Measurements from ENCODE around the gene CHRD. TPM values are rescaled to one million over a fixed set of nuclear protein-coding genes. Genes with fewer than 3 reads are reported as not detected.

The CHRD gene
- total RNA-seq, 1 experiment from 2014 or later = not detected

DNA sequence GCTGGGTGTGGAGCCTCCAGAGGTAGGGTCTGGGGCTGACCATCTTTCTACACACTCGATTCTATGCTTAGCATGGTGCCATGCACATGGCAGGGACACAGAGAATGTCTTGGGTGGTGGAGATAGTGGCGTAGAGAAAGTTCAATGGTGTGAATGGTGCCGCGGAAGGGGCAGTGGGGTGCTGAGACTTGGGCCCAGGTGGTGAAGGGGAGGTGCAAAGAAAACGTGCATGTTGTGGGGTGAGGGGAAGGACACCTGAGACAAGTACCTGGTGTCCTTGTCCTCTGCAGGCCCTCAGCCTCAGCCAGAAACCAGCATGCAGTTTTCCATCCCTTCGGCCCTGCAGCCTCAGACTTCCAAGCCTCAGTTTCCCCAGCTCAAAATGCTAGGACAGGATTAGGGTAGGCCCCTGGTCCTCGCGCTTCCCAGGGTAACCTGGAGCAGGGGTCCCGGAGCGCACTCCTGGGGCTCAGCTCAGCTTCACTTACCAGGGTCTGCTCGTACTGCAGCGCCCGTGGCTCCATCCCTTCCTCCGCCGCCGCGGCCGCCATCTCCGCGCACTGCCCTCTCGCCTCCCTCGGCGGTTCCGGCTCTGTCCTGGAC is 18.8 kb upstream of the CHRD start:
- BruUV-seq (replicated peaks) = no TSS peak
- ChIA-PET POLR2A (ENCODE audit: unreplicated experiment) (no interaction called here), CTCF (interaction anchor here (1.2 kb wide), 1 partner anchor 10 kb away, joined by 4 read pairs; no protein-coding TSS in a partner anchor)
- H3K9me3 ChIP-seq (ENCODE audit: low read length) = no peaks in the 10 kb centered on the region
- peak overlapping the region; percentile 84 for H3K4me3 ChIP-seq (ENCODE audit: low read length)
- H2AFZ ChIP-seq (ENCODE audit: low read length) = peak overlapping the region; percentile 84
- H3K36me3 ChIP-seq (ENCODE audit: low read depth, low read length) = peaks cover 9% of the 10 kb centered on the region
- DNase-seq (no peak), ATAC-seq (no peak)
- TF ChIP-seq EZH2phosphoT487 (IDR thresholded peaks at IDR 0.05; ENCODE audit: borderline replicate concordance, low read length) (no peak), EZH2 (IDR thresholded peaks at IDR 0.05; ENCODE audit: low read length, unreplicated experiment) (no peak)
- no peaks in the 10 kb centered on the region for H3F3A ChIP-seq (ENCODE audit: low read length, unreplicated experiment)
- peak overlapping the region; percentile 85 for H3K4me2 ChIP-seq (ENCODE audit: low read length)
- peaks cover 38% of the 10 kb centered on the region for H3K79me2 ChIP-seq (ENCODE audit: low read length)
- H3K9ac ChIP-seq (ENCODE audit: low read length) = peak overlapping the region; percentile 92
- intact Hi-C loops (cut with micrococcal nuclease) = no loop called here
- H3K27ac ChIP-seq (ENCODE audit: low read length) = no peak overlapping the region
- peaks cover 21% of the 10 kb centered on the region for H3K4me1 ChIP-seq (ENCODE audit: insufficient read depth, low read length)
- no peaks in the 10 kb centered on the region for H3K9me2 ChIP-seq (replicated peaks; ENCODE audit: low read length)
- H3K27me3 ChIP-seq (ENCODE audit: low read length) = no peaks in the 10 kb centered on the region
- H4K20me1 ChIP-seq (ENCODE audit: low read length) = peaks cover 10% of the 10 kb centered on the region

DNA sequence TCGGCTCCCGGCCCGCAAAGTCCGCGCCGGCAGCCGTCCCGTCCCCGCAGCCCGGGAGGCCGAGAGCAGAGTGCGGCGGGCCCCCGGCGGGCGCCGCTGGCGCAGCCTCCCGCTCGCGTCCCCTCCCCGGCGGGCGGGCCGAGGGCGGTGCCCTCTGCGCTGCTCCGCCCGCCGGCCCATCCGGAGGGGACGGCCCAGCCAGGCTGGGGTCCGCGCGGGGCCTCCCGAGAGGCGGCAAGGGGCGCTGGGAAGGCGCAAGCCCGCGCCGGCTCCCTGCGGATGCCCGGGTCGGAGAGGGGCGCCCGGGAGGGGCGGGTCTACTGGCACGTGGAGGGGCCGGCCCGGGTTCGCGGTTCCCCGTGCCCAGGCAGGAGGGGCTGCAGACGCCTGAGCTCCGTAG is 18.3 kb upstream of the CHRD start, which contains the start of the genes CLCN2 and POLR2H:
TSS of gene CLCN2 (minus strand) at position 74 of the 400 bp plus-strand sequence. CDS start 126 bp downstream, outside the sequence.
TSS of gene POLR2H (plus strand) at position 179 of the 400 bp plus-strand sequence. CDS start 1,783 bp downstream, outside the sequence.
- POLR2A ChIA-PET (ENCODE audit: unreplicated experiment) = interaction anchor here (0.5 kb wide), 1 partner anchor 1282 kb away, joined by 13 read pairs; no protein-coding TSS in a partner anchor
- intact Hi-C loops (cut with micrococcal nuclease) = no loop called here
- H3K36me3 ChIP-seq (ENCODE audit: low read depth, low read length) = peaks cover 10% of the 10 kb centered on the region
- H3K4me1 ChIP-seq (ENCODE audit: insufficient read depth, low read length) = peaks cover 21% of the 10 kb centered on the region
- no peaks in the 10 kb centered on the region for H3F3A ChIP-seq (ENCODE audit: low read length, unreplicated experiment)
- peak; percentile 49 for ATAC-seq
- H3K4me2 ChIP-seq (ENCODE audit: low read length) = peak within 1 kb of the TSS; percentile 85
- peaks cover 38% of the 10 kb centered on the region for H3K79me2 ChIP-seq (ENCODE audit: low read length)
- peak within 1 kb of the TSS; percentile 94 for H3K27ac ChIP-seq (ENCODE audit: low read length)
- no peaks in the 10 kb centered on the region for H3K9me2 ChIP-seq (replicated peaks; ENCODE audit: low read length)
- peak; percentile 63 for DNase-seq
- peak within 1 kb of the TSS; percentile 84 for H2AFZ ChIP-seq (ENCODE audit: low read length)
- no peaks in the 10 kb centered on the region for H3K27me3 ChIP-seq (ENCODE audit: low read length)
- peak within 1 kb of the TSS; percentile 84 for H3K4me3 ChIP-seq (ENCODE audit: low read length)
- no TSS peak for BruUV-seq (replicated peaks)
- CTCF ChIA-PET = interaction anchor here (1.2 kb wide), 1 partner anchor 10 kb away, joined by 4 read pairs; no protein-coding TSS in a partner anchor
- peaks cover 10% of the 10 kb centered on the region for H4K20me1 ChIP-seq (ENCODE audit: low read length)
- H3K9ac ChIP-seq (ENCODE audit: low read length) = peak within 1 kb of the TSS; percentile 92
- H3K9me3 ChIP-seq (ENCODE audit: low read length) = no peaks in the 10 kb centered on the region
- TF ChIP-seq EZH2 (IDR thresholded peaks at IDR 0.05; ENCODE audit: low read length, unreplicated experiment) (no peak), EZH2phosphoT487 (IDR thresholded peaks at IDR 0.05; ENCODE audit: borderline replicate concordance, low read length) (no peak)
- TF ChIP-seq, protein P1, sequence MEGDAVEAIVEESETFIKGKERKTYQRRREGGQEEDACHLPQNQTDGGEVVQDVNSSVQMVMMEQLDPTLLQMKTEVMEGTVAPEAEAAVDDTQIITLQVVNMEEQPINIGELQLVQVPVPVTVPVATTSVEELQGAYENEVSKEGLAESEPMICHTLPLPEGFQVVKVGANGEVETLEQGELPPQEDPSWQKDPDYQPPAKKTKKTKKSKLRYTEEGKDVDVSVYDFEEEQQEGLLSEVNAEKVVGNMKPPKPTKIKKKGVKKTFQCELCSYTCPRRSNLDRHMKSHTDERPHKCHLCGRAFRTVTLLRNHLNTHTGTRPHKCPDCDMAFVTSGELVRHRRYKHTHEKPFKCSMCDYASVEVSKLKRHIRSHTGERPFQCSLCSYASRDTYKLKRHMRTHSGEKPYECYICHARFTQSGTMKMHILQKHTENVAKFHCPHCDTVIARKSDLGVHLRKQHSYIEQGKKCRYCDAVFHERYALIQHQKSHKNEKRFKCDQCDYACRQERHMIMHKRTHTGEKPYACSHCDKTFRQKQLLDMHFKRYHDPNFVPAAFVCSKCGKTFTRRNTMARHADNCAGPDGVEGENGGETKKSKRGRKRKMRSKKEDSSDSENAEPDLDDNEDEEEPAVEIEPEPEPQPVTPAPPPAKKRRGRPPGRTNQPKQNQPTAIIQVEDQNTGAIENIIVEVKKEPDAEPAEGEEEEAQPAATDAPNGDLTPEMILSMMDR (conservative IDR thresholded peaks at IDR 0.05; ENCODE audit: low read depth, low read length) = no peak

DNA sequence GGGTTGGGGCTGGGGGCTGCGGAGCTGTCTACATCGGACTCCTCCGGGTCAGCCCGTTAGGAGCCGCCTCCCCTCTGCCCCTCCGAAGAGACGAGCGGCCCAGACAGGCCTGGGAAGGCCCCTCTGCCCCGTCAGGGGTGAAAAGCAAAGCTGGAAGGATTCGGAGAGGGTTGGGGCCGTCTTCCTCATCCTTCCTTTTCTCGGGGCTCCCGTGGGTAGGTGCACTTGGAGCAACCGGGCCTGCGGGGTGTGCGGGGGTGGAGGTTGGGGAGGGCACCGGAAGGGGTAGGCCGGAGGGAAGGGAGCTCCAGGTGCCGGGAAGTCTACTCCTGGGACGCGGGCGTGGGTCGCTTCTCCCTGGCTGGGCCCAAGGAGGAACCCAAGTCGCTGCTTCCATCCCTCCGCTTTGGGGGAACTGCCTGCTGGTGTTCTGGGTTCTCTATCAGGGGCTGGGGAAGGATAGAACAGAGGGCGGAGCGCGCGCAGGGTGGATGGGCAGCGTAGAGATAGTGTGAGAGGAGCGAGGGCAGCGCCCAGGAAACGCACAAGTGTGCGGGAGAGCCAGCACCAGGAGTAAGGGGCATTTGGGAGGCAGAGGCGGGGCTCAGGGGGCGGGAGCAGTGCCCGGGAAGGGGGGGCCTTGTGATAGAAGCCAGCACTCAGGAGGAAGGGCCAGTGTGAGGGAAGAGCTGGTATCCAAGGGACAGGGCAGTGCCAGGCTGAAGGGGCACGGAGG is 17.8 kb upstream of the CHRD start:
- Histone ChIP-seq H2AFZ (ENCODE audit: low read length) (peak overlapping the region; percentile 77), H3K27ac (ENCODE audit: low read length) (peak overlapping the region; percentile 94), H3K4me2 (ENCODE audit: low read length) (peak overlapping the region; percentile 85), H3K9me2 (replicated peaks; ENCODE audit: low read length) (no peaks in the 10 kb centered on the region), H3K79me2 (ENCODE audit: low read length) (peaks cover 38% of the 10 kb centered on the region), H3K9me3 (ENCODE audit: low read length) (no peaks in the 10 kb centered on the region), H3K27me3 (ENCODE audit: low read length) (no peaks in the 10 kb centered on the region), H3K4me3 (ENCODE audit: low read length) (peak overlapping the region; percentile 84), H3K9ac (ENCODE audit: low read length) (peak overlapping the region; percentile 92), H3K4me1 (ENCODE audit: insufficient read depth, low read length) (peaks cover 21% of the 10 kb centered on the region), H3K36me3 (ENCODE audit: low read depth, low read length) (peaks cover 12% of the 10 kb centered on the region), H4K20me1 (ENCODE audit: low read length) (peaks cover 10% of the 10 kb centered on the region), H3F3A (ENCODE audit: low read length, unreplicated experiment) (no peaks in the 10 kb centered on the region)
- peak; percentile 68 for DNase-seq
- POLR2A ChIA-PET (ENCODE audit: unreplicated experiment) = interaction anchor here (0.5 to 0.6 kb wide), 3 partner anchors 24 to 1281 kb away, joined by 6 to 13 read pairs (median 10); no protein-coding TSS in a partner anchor
- BruUV-seq (replicated peaks) = TSS peak; percentile 63
- peak; percentile 25 for ATAC-seq
- no peak for TF ChIP-seq EZH2phosphoT487 (IDR thresholded peaks at IDR 0.05; ENCODE audit: borderline replicate concordance, low read length)
- TF ChIP-seq EZH2 (IDR thresholded peaks at IDR 0.05; ENCODE audit: low read length, unreplicated experiment) = no peak
- TF ChIP-seq, protein P1 (conservative IDR thresholded peaks at IDR 0.05; ENCODE audit: low read depth, low read length) = no peak
- CTCF ChIA-PET = interaction anchor here (0.6 to 1.2 kb wide), 3 partner anchors 9 to 416 kb away, joined by 3 to 21 read pairs (median 4); no protein-coding TSS in a partner anchor
- intact Hi-C loops (cut with micrococcal nuclease) = loop anchor here (1.0 to 2.0 kb wide), 3 partner anchors 17 to 63 kb away; partner anchors contain the start of genes FAM131A and PSMD2
